Choroid plexus epithelial cell (primary cell): Measurements from ENCODE around the gene RHPN2.

Source experiments
- DNase-seq: peaks from one replicate; pipeline ENCODE4 v3.0.0-alpha.2; 2010; ENCODE audit warnings: low read depth
- H3K4me3 ChIP-seq: 2 replicates; pipeline ENCODE4 v1.5.1; 2011; ENCODE audit warnings: low read depth, mild to moderate bottlenecking, control low read depth, low read length, moderate library complexity
- CTCF ChIP-seq: conservative IDR thresholded peaks from 2 replicates; pipeline ENCODE4 v1.5.1; 2011; ENCODE audit warnings: low read depth, mild to moderate bottlenecking, control low read depth, inconsistent platforms, low read length, moderate library complexity

The RHPN2 gene

GRCh38 chr19:33067121-33067520, 2.4 kb upstream of the RHPN2 start:
- TF ChIP-seq CTCF = no peak
- no peak for DNase-seq

GRCh38 chr19:33066543-33066942, 1.9 kb upstream of the RHPN2 start:
- no peak for DNase-seq
- no peak overlapping the region for H3K4me3 ChIP-seq
- no peak for TF ChIP-seq CTCF

More at GRCh38 chr19:33067121-33067520, 2.4 kb upstream of the RHPN2 start:
- H3K4me3 ChIP-seq = no peak overlapping the region

- no peak for TF ChIP-seq CTCF
- no peak for DNase-seq
- H3K4me3 ChIP-seq = peak overlapping the region; percentile 54
Observed at GRCh38 chr19:33064458-33064791, 263 bp downstream of the RHPN2 start.

- TF ChIP-seq CTCF = no peak
- peak overlapping the region; percentile 54 for H3K4me3 ChIP-seq
- DNase-seq = no peak
Observed at GRCh38 chr19:33063753-33064457, 783 bp downstream of the RHPN2 start.

GRCh38 chr19:33063356-33063752, 1.3 kb downstream of the RHPN2 start:
- no peak for DNase-seq
- peak overlapping the region; percentile 17 for H3K4me3 ChIP-seq
- TF ChIP-seq CTCF = no peak

GRCh38 chr19:33062902-33063301, 1.8 kb downstream of the RHPN2 start:
- H3K4me3 ChIP-seq = no peak overlapping the region
- no peak for DNase-seq
- no peak for TF ChIP-seq CTCF

GRCh38 chr19:33060586-33060985, 4.1 kb downstream of the RHPN2 start:
- H3K4me3 ChIP-seq = no peak overlapping the region
- TF ChIP-seq CTCF = no peak
- no peak for DNase-seq
